AG10803 (cell line): Measurements from ENCODE around the gene TMEM123.

Experiments used
- DNase-seq: peaks from one replicate; pipeline ENCODE4 v3.0.0; 2010; ENCODE audit warnings: low read depth
- H3K4me3 ChIP-seq: 2 replicates; pipeline ENCODE4 v1.5.1; 2011; ENCODE audit warnings: mild to moderate bottlenecking, low read length, control low read depth
- CTCF ChIP-seq: conservative IDR thresholded peaks from 2 replicates; pipeline ENCODE4 v1.5.1; 2011; ENCODE audit warnings: mild to moderate bottlenecking, low read length, control low read depth, inconsistent platforms

Gene TMEM123

GRCh38 chr11:102452461-102453301 lies at the start of gene TMEM123:
Gene TMEM123, minus strand, starts transcription at chr11:102452765. Its CDS starts 142 bp downstream, at chr11:102452623.
- DNase-seq = peak; percentile 55
- no peak for TF ChIP-seq CTCF
- peak within 1 kb of the TSS; percentile 81 for H3K4me3 ChIP-seq

GRCh38 chr11:102500829-102501228 lies 48.3 kb upstream of the TMEM123 start:
- DNase-seq = no peak
- no peak for TF ChIP-seq CTCF
- H3K4me3 ChIP-seq = no peak overlapping the region

- no peak for DNase-seq
- H3K4me3 ChIP-seq = no peak overlapping the region
- no peak for TF ChIP-seq CTCF
These were observed 47.4 kb upstream of the TMEM123 start for GRCh38 chr11:102499931-102500330.

GRCh38 chr11:102499151-102499550 lies 46.6 kb upstream of the TMEM123 start:
- TF ChIP-seq CTCF = no peak
- no peak overlapping the region for H3K4me3 ChIP-seq
- DNase-seq = no peak

GRCh38 chr11:102497061-102497460 lies 44.5 kb upstream of the TMEM123 start:
- peak; percentile 58 for DNase-seq
- no peak for TF ChIP-seq CTCF
- no peak overlapping the region for H3K4me3 ChIP-seq

GRCh38 chr11:102495161-102496042 lies 42.8 kb upstream of the TMEM123 start:
- TF ChIP-seq CTCF = peak; percentile 71
- no peak overlapping the region for H3K4me3 ChIP-seq
- DNase-seq = peak; percentile 90
